Stimulated activated CD4-positive, alpha-beta T cell treated with anti-CD3 and anti-CD28 coated beads, TNF-alpha, amount 100 ng/mL, for 48 hours (primary cell): Measurements from ENCODE around the gene ATP5PD.

ENCODE experiments used
- DNase-seq, 3 donors: peaks; one replicate each; pipeline ENCODE4 v3.0.0-alpha.2; 2020; ENCODE audit warnings: low read depth in 3 of 3

Gene ATP5PD

GRCh38 chr17:74994440-74994839 is 52.3 kb downstream of the ATP5PD start:
- no peak for DNase-seq

- no peak for DNase-seq
Observed at GRCh38 chr17:74992223-74992622, 54.5 kb downstream of the ATP5PD start.

- DNase-seq: no peak
Observed at GRCh38 chr17:74990581-74991105, 56.1 kb downstream of the ATP5PD start.
